ENCODE data around the gene ANKS1A.
"Not testable (repeated sequence)": the region's sequence is repeated elsewhere in the genome, so short reads cannot be mapped to it uniquely, and the experiment has no call there.

The ANKS1A gene

GRCh38 chr6:34924831-34925625, 36.0 kb downstream of the ANKS1A start:
- DNase-seq = no peak

GRCh38 chr6:34926655-34927054, 37.6 kb downstream of the ANKS1A start:
- DNase-seq = no peak

- no peak for DNase-seq
Observed at GRCh38 chr6:34928220-34928619, 39.2 kb downstream of the ANKS1A start.

DNA sequence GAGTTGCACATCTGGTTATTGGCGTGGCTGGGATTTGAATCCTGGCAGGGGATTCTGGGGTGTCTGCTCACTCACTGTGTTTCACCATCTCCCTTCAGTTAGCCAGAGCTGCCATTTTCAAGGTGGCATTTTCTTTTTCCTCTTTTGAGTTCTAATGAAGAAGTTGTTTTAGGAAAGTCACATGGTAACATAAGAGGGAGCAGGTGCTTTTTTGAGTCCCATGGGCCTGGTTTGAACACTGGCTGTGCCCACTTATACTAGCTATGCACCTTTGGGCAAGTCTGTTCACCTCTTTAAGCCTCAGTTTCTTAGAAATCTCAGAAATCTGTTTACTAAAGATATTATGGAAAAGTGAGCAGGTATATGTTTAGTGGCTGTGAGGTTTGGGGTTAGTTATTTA, 39.6 kb downstream of the ANKS1A start:
- no peak for DNase-seq

GRCh38 chr6:34929241-34929978, 40.4 kb downstream of the ANKS1A start:
- DNase-seq = no peak

DNA sequence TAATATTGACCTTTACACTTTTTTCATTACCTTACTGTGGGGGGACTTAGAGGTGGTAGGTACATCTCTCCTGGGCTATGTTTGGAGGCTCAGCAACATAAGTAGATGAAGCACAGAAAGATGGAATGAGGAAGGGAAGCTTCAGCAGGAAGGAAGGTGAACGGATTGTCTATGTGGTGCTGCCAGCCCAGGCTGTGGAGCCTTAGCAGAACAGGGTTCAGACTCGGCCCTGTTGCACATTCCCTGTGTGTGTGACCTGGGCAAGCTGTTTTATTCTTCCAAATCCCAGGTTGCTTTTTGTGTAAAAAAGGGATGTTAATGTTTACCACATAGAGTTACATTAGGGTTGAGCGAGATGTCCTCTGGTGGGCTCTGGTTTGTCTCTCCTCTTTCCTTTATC, 41.2 kb downstream of the ANKS1A start:
- DNase-seq = no peak

- not testable (repeated sequence) for DNase-seq
Observed at GRCh38 chr6:34932202-34932601, 43.1 kb downstream of the ANKS1A start.

GRCh38 chr6:34934516-34934915, 45.5 kb downstream of the ANKS1A start:
- DNase-seq = no peak

DNA sequence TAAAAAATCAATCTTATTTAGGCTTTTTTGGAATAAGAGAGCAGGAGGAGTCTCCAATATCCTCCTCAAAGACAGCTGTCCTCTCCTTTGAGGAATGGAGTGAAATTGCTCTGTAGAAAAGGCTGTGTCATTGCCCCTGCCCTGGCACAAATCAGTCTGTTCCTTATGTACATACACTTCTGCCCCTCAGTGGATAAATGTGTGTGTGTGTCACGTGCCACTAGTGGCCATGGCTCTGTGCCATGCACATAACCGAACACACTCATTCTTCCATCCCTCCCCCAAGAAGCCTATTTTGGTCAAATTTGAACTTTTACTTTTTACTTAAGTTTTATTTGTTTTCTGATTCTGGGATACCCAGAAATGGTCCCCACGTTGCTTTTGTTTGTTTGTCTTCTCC, 49.2 kb downstream of the ANKS1A start:
- DNase-seq = no peak

GRCh38 chr6:34940030-34940434, 51.0 kb downstream of the ANKS1A start:
- no peak for DNase-seq

GRCh38 chr6:34941421-34941820, 52.4 kb downstream of the ANKS1A start:
- DNase-seq = no peak

GRCh38 chr6:34945317-34945716, 56.3 kb downstream of the ANKS1A start:
- no peak for DNase-seq

GRCh38 chr6:34947561-34947960, 58.5 kb downstream of the ANKS1A start:
- DNase-seq = no peak

DNA sequence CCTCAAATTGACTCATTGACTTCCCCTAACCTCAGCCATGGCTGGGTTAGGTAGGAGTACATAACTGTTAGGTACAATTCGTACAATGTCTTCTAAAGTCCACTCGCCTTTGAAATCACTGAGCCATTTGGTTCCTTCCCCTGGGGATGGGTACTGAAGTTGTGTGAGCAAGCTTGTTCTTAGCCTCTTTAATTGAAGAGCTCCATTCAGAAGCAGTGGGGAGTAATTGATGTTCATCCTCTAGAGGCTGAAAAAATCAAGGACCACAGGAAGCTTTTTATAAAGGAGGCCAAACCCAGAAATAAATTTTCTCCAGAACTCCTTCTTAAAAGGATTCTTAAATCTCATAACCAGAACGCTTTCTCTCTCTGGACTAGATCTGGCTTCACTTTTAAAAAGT, 60.6 kb downstream of the ANKS1A start:
- no peak for DNase-seq

GRCh38 chr6:34950849-34951248, 61.8 kb downstream of the ANKS1A start:
- DNase-seq = no peak

DNA sequence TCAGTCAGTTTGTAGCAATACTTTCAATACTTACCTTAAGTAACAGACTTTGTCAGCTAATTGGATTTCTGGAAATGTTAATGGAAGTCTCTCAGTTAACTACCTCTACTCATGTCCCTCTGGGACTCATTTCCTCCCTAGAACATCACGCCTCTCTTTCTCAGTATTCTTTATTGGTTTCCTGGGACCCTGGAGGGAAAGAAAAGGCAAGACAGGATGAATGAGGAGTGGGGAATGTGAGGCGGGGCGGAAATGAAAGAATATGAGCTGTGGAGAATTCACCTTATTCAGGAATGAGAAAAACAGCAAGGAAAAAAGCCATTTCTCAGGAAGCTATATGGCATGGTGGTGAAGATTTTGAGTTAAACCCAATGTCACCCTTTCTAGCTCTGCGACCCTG, 62.7 kb downstream of the ANKS1A start:
- DNase-seq = no peak

GRCh38 chr6:34953061-34954025, 64.3 kb downstream of the ANKS1A start:
- no peak for DNase-seq

DNA sequence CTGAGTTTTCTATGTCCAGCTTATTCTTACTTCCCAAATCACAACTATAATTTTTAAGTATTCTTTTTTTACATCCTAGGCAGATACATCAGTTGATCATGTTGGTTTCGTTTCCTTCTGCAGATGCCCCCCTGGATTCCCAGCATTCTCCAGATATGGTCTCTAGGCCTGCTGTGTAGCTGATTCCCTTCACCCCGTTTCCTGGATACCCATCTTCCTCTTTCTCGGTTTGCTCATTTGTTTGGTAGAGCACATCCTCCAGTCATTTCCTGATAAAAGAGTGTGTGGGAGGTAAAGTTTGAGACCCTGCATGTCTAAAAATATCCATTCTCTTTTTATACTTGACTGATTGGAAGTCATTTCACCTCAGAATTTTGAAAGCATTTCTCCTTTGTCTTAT, 66.4 kb downstream of the ANKS1A start:
- DNase-seq = peak; percentile 13

GRCh38 chr6:34957231-34957783, 68.3 kb downstream of the ANKS1A start:
- no peak for DNase-seq

GRCh38 chr6:34958734-34959133, 69.7 kb downstream of the ANKS1A start:
- DNase-seq = no peak

GRCh38 chr6:34959224-34959623, 70.2 kb downstream of the ANKS1A start:
- no peak for DNase-seq

DNA sequence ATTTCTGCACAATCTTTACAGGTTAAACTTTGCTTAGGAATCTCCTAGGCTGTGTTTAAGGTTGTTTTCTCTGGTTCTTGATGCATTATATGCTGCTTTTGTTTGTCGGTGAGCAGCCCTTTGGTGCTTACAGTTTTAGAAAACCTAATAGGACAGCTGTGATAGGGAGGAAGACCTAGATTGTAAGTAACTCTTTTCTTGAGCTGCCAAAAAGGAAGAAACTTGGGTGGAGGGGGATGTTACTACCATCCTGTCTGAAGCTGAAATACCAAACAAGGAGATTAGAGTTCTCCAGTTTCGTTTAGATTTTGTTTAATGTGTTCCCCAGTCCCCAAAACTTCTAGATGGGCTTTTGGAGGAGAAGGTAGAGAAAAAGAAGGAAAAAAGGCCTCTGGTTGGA, 72.0 kb downstream of the ANKS1A start:
- no peak for DNase-seq

GRCh38 chr6:34961574-34961973, 72.5 kb downstream of the ANKS1A start:
- no peak for DNase-seq
